GM12865 (cell line): ENCODE results near the gene SLC6A7.

Experiments used
- DNase-seq: peaks from one replicate; pipeline ENCODE4 v3.0.0; 2010; ENCODE audit warnings: low read depth
- H3K4me3 ChIP-seq: 2 replicates; pipeline ENCODE4 v1.5.1; 2011; ENCODE audit warnings: mild to moderate bottlenecking, low read depth, low read length, control low read depth
- TF ChIP-seq, protein P1 (sequence below): IDR thresholded peaks from 2 replicates; pipeline ENCODE4 v1.5.1; 2011; ENCODE audit warnings: low read length, control low read depth, low read depth, inconsistent platforms; ENCODE audit not compliant: insufficient read depth; ENCODE audit errors: missing control alignments

Gene SLC6A7

DNA sequence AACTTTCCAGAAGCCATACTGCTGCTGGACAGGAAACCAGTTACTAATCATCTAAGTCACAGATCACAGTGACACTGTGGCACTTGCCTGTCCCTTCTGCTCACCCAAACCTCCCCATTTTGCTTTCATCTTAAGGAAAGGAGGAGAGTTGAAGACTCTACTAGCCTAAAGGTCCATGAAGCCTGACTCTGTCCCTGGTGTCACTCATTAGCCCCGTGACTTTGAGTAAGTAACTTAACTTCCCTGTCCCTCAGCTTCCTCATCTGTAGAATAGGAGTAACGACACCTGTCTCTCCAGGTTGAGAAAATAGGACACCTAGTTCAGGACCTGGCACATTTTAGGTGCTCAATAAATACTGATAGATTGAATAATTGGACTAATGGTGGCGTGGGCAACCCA lies 536 bp upstream of the SLC6A7 start:
- TF ChIP-seq, protein P1, sequence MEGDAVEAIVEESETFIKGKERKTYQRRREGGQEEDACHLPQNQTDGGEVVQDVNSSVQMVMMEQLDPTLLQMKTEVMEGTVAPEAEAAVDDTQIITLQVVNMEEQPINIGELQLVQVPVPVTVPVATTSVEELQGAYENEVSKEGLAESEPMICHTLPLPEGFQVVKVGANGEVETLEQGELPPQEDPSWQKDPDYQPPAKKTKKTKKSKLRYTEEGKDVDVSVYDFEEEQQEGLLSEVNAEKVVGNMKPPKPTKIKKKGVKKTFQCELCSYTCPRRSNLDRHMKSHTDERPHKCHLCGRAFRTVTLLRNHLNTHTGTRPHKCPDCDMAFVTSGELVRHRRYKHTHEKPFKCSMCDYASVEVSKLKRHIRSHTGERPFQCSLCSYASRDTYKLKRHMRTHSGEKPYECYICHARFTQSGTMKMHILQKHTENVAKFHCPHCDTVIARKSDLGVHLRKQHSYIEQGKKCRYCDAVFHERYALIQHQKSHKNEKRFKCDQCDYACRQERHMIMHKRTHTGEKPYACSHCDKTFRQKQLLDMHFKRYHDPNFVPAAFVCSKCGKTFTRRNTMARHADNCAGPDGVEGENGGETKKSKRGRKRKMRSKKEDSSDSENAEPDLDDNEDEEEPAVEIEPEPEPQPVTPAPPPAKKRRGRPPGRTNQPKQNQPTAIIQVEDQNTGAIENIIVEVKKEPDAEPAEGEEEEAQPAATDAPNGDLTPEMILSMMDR, result no peak
- H3K4me3 ChIP-seq, result no peak overlapping the region
- DNase-seq, result no peak

GRCh38 chr5:150190503-150190979 lies 679 bp downstream of the SLC6A7 start:
- DNase-seq, result no peak
- no peak overlapping the region for H3K4me3 ChIP-seq
- TF ChIP-seq, protein P1, result no peak

- H3K4me3 ChIP-seq, result no peak overlapping the region
- TF ChIP-seq, protein P1, result no peak
- no peak for DNase-seq
These were observed 1.1 kb downstream of the SLC6A7 start for GRCh38 chr5:150190987-150191386.

- no peak overlapping the region for H3K4me3 ChIP-seq
- TF ChIP-seq, protein P1, result no peak
- DNase-seq, result no peak
These were observed 2.6 kb downstream of the SLC6A7 start for GRCh38 chr5:150192462-150192861.

- H3K4me3 ChIP-seq, result no peak overlapping the region
- TF ChIP-seq, protein P1, result no peak
- DNase-seq, result no peak
These were observed 6.0 kb downstream of the SLC6A7 start for GRCh38 chr5:150195736-150196485.

- TF ChIP-seq, protein P1, result no peak
- H3K4me3 ChIP-seq, result no peak overlapping the region
- DNase-seq, result no peak
These were observed 6.7 kb downstream of the SLC6A7 start for GRCh38 chr5:150196514-150196913.

DNA sequence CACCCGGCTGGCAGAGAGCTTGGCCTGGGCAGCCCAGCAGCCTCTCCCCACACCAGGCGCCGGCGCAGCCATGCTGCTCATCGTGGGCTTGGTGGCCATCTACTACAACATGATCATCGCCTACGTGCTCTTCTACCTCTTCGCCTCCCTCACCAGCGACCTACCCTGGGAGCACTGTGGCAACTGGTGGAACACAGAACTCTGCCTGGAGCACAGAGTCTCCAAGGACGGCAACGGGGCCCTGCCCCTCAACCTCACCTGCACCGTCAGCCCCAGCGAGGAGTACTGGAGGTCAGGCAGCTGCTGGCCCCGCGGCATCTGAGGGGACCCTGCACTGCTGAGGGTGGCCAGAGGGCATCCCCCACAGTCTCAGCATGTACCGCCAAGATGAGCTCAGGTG lies 7.1 kb downstream of the SLC6A7 start:
- no peak overlapping the region for H3K4me3 ChIP-seq
- no peak for DNase-seq
- TF ChIP-seq, protein P1, result no peak
